GM21619 (cell line): Measurements from ENCODE around the gene BPI.
"Not testable (repeated sequence)": the region's sequence is repeated elsewhere in the genome, so short reads cannot be mapped to it uniquely, and the experiment has no call there.

Experiments
- ATAC-seq: cut with Tn5 transposase; IDR thresholded peaks from one replicate; pipeline ENCODE4 v1.9.1; 2021; ENCODE audit not compliant: unreplicated experiment

The BPI gene

DNA sequence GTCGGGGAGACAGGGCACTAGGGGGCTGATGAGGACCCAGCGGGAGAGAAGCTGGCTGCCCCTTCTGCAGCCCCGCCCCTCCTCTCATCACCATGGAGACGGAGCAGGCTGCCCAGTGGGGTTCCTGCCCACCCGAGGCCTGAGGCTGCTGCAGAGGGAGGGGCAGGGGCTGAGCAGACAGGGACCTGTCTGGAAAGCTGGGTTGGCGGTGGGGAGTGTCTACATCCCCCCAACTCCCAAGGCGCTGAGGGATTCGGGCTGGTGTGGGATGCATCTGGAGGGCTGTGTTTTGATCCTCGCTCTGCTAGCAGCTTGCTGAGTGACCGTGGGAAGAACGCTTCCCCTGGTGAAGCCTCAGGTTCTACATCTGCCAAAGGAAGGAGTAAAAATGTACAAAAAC lies 1.2 kb upstream of the BPI start:
- no peak for ATAC-seq

DNA sequence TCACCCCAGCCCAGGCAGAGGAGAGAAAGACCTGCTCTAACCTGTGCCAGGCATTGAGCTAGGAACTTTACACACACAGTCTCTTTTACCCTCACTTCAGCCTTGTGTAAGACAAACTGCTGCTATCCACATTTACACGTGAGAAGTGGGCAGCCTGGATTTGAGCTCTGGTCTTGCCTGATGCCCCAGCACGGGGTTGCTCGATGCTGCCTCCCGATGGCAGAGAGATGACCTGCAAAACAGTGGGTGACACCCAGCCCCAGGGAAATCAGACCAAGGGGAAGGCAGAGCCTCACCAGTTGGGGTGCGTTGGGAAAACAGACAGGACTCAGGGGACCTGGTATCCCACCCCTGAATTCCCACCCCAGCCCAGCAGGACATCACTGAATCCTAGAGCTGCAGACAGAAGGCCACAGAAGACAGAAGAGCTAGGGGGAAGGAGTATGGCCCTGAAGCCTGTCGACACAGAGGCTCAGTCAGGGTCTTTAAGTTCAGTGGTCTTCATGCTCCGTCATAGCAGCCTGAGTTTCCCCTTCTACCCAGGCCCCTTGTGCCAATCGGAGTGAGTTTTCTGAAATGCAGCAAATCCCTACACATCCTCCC lies 990 bp downstream of the BPI start:
- ATAC-seq = no peak

DNA sequence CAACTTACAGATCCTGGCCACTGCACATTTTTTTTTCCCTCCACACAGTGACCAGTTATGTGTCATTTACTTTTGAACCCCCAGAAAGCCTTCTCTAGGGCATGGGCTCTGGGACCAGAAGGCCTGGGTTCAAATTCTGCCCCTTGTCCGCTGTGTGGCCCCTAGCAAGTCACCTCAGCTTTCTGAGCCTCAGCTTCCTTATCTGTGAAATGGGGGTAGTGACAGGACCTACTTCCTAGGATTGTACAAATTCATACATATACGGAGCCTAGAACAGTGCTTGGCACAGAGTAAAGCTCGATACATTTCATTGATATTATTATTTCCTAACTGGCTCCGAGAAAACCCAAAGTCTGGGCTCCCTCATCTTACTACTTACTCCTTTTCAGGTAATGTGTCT lies 1.6 kb downstream of the BPI start:
- no peak for ATAC-seq

DNA sequence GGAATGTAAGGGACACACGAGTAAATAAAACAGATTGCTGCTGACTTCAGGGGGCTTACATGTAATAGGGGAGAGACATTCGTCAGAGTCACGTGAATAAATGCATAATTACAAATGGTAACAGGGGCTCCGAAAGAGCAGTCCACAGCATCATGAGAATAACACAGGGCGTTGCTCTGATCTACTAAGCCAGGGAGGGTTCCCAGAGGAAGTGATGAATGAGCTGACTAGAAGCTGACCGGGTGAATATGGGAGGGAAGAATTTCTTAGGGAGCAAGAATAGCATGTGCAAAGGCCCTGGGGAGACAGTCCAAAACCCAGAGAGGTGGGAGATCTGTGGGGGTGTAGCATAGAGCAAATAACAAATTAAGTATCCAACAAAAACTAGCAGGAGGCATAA lies 2.4 kb downstream of the BPI start:
- ATAC-seq = no peak

DNA sequence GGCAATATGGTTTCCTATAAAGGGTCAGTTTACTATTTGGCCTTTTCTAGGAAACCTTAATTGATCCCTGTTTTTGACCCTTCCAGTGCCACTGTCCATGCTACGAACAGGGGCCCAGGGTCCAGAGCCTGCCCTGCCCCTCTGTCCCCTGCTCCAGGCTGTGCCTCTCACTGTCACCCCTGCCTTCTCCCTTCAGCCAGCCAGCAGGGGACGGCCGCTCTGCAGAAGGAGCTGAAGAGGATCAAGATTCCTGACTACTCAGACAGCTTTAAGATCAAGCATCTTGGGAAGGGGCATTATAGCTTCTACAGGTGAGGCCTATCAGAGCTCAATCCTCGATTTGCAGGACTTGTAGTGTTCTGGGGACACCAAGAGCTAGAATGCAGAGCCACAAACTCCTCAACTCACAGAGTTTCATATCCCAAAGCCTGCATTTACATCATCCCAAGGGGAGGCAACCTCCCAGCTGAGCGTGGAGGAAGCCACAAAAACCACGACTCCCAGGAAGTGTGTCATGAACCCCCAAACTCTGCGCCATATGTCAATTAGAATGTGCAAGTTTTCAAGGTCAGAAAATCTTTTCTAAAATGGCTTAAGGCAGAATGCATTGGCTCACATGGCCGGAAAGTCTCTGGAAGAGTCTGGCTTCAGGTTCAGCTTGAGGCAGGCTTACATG lies 3.6 kb downstream of the BPI start:
- no peak for ATAC-seq

DNA sequence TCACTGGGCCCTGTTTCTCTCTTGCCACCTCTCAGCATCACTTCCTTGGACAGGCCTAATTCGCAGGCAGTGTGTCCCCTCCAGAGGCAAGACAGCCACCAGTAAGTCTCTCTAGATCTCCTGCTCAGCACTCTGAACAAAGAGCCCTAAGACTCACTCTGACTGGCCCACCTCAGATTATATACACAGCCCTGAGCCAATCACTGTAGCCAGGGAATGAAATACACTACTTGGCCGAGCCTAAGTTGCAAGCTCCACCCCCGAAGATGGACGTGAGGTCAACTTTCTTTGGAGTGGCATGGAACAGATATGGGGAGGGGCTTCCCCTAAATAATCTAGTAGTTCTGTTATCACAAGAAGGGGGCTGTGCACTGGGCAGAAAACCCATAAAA lies 4.1 kb downstream of the BPI start:
- no peak for ATAC-seq

DNA sequence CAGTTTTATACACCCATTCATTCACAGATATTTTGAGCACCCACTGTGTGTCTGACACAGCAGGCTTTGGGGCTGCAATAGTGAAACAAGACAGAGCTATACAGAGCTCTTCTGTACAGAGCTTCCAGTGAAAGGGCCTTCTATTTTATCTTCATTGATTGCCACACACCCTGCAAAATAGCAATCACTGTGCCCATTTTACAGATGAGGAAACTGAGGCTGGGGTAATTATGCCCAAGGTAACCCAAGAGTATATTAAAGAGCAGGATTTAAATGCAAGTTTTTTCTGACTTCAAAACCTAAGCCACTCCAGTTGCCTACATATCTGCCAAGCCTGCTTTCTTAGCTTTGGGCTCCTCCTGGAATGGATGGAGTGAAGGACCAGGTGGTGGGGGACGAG lies 4.5 kb downstream of the BPI start:
- no peak for ATAC-seq

DNA sequence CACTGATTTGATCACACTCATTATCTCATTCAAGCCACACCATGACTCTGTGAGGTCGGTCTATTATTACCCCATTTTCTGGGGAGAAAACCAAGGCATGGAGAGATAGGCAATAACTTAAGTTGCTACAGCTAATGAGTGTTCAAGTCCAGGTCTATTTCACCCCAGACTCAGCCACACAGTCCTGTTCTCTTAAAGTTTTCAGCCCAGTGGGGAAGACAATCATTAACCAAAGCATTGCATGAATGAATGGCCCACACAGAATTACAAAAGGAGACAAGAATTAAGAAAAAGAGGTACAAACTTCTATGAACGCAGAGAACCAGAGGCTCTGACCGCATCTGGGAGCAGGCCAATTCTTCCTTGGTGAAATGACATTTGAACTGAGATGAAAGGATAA lies 7.1 kb downstream of the BPI start:
- no peak for ATAC-seq

DNA sequence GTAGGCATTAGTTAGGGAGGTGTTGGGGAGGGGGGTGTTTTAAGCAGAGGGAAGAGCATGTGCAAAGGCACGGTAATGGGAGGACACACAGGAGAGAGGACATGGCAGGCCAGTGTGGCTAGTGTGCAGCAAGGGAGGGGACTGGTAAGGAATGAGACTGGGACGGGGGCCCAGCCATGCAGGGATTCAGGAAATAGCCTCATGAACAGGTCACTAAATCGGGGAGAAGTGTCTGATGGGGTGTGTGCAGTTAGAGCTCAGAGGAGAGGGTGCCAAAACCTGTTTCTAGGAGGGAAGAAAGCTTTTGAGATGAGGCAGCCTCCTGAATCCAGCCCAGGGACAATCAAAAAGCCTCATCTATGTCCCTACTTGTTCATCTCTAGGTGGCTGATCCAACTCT lies 7.5 kb downstream of the BPI start:
- no peak for ATAC-seq

DNA sequence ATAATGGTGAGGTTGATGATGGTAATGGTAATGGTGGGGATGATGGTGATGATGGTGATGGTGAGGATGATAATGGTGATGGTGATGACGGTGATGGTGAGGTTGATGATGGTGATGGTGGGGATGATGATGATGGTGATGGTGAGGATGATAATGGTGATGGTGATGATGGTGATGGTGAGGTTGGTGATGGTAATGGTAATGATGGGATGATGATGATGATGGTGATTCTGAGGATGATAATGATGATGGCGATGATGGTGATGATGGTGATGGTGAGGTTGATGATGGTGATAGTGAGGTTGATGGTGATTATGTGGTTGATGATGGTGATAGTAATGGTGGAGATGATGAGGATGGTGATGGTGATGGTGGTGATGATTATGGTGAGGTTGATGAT lies 9.7 kb downstream of the BPI start:
- ATAC-seq = no peak

DNA sequence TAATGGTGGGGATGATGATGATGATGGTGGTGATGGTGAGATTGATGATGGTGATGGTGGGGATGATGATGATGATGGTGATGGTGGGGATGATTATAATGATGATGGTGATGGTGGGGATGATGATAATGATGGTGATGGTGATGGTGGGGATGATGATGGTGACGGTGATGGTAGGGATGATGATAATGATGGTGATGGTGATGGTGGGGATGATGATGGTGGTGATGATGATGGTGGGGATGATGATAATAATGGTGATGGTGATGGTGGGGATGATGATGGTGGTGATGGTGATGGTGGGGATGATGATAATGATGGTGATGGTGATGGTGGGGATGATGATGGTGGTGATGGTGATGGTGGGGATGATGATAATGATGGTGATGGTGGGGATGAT lies 10.4 kb downstream of the BPI start:
- not testable (repeated sequence) for ATAC-seq

DNA sequence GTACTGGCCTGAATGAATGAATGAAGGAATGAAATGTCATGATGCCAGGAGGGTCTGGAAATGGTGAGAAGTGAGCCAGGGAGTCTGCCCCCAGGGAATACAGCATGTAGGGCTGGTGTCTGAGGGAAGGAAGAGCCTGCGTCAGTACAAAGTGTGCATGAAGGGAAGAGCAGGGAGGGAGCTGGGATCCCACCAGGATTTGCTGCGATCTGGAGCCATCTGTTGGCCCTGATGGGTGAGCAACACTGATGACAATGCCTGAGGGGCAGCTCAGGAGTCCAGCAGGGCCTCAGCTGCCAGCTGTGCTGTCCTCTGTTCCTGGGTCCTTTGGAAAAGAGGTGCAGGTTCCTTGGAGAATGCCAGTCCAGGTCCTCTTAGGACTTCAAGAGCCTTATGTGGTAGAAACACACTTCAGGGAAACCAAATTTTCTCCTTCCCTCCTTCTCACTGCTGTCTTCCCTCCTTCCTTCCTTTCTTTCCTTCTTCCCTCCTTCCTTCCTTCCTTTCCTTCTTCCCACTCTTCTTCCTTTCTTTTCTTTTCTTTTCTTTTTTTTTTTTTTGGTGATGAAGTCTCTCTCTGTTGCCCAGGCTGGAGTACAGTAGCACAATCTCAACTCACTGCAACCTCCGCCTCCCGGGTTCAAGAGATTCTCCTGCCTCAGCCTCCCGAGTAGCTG lies 11.5 kb downstream of the BPI start:
- ATAC-seq = no peak

DNA sequence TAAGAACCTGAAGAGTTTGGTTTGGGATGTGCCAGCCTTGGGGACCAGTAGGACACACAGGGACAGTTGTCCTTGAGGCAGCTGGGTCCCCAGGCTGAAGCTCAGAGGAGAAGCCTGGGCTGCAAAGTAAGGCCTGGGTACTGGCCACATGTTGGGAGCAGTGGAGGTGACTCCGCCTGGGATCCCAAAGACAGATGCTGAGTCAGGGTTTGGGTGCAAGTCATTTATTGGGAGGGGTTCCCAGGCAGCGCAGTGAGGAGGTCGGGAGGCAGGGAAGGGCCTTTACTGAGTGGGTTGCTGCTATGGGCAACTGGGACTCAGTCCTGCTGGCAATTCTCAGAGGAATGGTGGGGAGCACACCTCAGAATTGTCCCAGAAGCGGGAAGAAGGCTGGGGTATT lies 12.4 kb downstream of the BPI start:
- ATAC-seq = no peak

DNA sequence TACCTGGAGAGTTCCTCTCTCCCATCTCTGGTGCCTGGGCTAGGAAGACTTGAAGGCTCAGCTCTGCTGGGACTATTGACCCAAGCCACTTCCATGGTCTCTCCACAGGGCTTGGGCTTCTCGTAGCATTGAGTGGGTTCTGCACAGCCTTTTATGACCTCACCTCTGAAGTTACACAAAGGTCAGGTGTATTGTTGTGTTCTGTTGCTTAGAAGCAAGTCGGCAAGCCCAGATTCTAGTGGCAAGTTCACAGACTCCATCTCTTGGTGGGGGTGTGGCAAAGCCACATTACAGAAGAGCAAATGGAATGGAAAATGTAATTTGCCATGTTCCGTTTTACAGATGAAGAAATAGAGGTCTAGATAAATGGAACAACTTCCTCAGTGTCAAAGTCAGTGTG lies 13.5 kb downstream of the BPI start:
- ATAC-seq = no peak

DNA sequence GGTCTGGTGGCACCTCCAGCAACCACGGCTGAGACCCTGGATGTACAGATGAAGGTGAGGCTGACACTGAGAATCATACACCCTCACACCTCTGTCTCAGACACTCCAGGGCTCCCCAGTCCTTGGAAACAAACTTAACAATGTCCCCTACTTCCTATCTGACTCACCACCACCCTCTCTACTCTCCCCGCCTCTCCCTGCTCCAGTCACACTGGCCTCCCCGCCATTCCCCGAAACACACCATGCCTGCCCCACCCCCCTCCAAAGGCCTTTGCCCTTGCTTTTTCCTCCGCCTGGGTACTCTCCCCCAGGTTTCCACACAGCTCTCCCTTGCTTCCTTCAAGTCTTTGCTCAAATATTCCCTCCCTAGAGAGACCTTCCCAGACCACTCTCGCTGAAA lies 16.3 kb downstream of the BPI start:
- no peak for ATAC-seq

DNA sequence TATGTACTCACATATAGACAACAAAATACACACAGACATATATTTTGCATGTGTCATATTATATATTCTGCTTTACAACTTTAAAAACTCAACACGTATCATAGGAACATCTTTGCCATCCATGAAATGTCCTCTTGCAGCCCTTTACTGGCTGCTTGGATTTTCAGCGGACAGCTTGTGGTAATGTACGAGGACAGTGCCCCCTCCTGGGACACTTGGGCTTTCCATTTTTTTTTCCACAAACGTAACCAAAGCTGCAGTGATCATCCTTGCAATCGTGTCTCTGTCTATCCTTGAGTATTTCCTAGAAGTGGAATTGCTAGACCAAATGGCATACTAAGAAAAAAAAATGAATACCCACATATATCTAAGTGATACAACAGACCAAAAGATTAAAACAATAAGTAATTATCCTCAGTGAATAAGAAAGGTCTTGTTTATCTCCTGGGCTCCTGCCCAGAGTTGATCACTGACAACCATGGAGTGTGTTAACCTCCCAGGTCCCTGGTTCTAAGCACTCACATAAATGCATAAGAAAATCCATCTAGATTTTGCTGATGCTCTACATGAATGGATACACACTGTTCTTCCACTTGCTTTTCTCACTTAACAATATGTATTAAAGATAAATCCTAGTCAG lies 18.1 kb downstream of the BPI start:
- no peak for ATAC-seq

DNA sequence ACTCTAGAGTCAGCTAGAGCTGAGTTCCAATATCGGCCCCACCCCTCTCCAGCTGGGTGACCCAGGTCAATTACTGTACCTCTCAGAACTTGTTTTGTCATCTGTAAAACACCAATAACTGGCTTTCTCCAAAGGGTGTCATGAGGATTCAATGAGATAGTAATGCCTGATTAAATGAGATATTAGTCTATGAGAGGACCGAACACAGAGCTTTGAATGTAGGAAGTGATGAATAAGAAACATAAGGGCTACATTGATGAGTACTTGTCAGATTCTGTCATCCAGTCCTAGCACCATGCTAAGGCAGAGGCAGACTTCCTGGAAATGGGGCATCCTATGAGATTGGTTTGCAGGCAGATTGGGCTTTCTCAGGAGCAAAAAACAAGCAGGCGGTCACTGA lies 20.2 kb downstream of the BPI start:
- ATAC-seq = no peak

DNA sequence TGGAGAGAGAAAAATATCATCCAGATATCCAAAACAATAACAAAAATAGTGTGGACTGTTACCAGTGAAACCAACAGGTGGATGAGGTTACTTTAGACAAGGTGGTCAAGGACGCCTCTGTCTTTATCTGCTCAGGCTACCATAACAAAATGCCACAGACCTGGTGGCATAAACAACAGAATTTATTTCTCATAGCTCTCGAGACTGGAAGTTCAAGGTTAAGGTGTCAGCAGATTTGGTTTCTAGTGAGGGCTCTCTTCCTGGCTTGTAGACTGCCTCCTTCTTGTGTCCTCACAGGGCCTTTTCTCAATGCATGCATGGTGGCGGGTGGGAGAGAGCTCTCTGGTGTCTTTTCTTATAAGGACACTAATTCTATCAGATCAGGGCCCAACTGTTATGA lies 21.2 kb downstream of the BPI start:
- ATAC-seq = no peak

DNA sequence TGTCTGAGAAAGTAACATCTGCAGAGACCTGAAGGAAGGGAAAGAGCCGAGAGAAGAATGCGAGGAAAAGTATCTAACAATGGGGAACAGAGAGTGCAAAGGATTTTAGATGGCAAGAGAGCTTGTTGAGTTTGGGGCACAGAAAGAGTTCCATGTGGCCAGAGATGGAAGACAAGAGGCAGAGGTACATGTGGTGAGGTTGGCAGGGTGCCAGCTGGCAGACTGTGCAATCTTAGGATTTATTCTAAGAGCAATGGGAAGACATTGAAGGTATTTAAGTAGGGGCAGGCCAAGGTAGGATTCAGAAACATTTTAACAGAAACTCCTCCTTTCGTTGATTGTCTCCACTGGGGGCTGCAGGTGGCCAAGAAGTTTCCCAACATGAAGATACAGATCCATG lies 21.9 kb downstream of the BPI start:
- no peak for ATAC-seq

DNA sequence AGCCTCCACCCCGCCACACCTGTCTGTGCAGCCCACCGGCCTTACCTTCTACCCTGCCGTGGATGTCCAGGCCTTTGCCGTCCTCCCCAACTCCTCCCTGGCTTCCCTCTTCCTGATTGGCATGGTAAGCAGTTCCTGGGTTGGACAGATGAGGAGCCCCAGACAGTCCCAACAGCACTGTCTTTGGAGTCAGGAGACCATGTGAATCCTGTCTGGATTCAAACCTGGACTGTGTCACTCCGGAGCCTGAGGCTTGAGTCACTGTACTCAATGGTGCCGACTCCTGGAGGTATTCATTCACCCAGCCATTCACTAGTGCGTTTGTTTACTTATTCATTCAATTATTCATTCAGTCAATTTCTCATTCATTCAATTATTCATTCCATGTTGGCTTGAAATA lies 22.4 kb downstream of the BPI start:
- ATAC-seq = no peak

DNA sequence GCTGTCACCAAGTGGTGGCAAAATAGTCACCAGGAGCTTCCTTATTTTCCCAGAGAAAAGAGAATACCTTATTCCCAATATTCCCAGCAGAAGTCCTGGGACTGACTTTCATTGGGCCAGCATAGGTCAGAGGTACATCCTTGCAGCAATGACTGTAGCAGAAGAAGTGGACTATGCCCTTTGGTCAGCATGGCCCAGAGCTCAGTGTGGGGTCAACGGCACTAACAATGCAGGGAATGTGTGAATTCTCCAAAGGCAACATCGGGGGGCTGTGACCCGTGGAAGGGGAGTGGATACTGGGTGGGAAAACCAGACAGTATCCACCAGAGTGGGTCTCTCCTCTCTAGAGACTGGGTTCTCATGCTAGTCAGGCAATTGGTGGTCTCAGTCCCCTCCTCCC lies 26.7 kb downstream of the BPI start:
- no peak for ATAC-seq

DNA sequence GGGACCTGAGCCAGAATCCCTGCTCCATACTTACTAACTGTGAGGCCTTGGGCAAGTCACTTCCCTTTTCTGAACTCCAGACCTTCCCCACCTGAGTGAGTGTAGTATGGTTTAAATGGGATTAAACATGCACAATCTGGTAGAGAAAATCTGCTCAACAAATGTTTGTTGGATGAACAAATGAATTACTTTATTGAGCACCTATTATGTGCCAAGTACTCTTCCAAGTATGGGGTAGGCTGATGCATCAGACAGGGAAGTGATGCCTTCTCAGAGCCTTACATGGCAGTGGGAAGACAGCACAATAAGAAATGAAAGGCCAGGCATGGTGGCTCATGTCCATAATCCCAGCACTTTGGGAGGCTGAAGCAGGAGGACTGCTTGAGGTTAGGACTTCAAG lies 27.3 kb downstream of the BPI start:
- ATAC-seq = no peak
